Endothelial cell of hepatic sinusoid (primary cell): ENCODE measurements around the gene TMEM87A.
"Not testable (repeated sequence)": the region's sequence is repeated elsewhere in the genome, so short reads cannot be mapped to it uniquely, and the experiment has no call there.

Experiments
- in situ Hi-C: cut with HindIII; loops from 2 replicates; pipeline ENCODE4 v1.10.0; 2017; ENCODE audit warnings: low sequenced_read_pairs

The TMEM87A gene, protein sequence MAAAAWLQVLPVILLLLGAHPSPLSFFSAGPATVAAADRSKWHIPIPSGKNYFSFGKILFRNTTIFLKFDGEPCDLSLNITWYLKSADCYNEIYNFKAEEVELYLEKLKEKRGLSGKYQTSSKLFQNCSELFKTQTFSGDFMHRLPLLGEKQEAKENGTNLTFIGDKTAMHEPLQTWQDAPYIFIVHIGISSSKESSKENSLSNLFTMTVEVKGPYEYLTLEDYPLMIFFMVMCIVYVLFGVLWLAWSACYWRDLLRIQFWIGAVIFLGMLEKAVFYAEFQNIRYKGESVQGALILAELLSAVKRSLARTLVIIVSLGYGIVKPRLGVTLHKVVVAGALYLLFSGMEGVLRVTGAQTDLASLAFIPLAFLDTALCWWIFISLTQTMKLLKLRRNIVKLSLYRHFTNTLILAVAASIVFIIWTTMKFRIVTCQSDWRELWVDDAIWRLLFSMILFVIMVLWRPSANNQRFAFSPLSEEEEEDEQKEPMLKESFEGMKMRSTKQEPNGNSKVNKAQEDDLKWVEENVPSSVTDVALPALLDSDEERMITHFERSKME

DNA sequence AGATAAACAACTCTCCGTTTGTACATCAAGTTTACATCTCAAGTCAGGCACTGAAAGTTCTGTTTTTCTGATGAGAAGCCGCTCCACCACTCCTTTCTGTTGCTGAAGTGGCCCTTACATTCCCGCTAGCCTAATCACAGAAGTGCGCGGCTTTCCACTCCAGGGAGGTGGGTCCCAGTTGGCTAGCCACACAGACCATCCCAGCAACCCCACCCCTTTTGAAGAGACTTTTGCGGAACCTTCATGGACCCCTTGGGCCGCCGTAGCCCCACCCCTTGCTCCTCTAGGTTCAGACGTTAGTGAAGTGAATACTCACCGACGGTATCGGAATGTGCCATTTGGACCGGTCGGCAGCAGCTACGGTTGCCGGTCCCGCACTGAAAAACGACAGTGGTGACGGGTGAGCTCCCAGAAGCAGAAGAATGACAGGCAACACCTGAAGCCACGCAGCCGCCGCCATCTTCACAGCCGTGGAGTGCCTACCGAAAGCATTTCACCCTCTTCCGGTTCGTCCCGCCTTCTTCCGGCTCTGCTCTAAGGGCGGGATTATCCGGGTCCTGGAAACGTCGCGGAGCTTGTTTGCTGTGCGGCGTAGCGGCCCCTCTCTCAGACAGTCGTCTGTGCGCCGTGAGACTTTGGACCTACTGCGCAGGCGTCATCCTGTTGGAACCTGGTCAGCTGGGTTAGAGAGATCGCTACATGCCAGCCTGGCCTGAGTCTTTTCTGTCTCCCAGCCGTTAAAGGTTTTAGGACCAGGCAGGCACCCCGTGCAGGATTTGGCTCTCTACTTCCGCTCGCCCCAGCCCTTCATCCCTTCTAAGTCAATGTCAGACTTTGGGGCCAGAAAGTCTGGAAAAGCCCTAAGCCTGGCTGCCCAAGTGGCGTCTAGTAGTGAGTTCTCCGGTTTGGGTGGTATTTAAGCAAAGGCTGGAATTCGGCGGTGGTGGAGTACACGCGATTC is at the start of gene TMEM87A, which contains the start of gene GANC:
Gene TMEM87A, minus strand, starts transcription at position 495 of the 961 bp plus-strand sequence. Its CDS starts 35 bp downstream, at position 460.
Gene GANC, plus strand, starts transcription at position 263 of the 961 bp plus-strand sequence. CDS start 1,281 bp downstream, outside the sequence.
- in situ Hi-C loops, result no loop called here

DNA sequence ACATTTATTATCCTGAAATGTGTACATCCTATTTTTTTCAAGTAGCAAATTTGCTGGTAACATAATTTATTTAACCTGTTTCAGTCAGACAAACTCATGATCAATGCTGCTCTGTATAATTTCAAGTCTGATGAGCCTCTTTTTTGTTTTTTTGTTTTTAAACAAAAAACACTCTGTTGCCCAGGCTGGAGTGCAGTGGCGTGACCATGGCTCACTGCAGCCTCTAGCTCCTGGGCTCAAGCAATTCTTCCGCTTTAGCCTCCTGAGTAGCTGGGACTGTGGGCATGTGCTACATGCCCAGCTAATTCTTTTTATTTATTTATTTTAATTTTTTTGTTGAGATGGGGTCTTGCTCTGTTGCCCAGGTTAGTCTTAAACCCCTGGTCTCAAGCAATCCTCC is 46.0 kb upstream of the TMEM87A start:
- in situ Hi-C loops, result no loop called here

DNA sequence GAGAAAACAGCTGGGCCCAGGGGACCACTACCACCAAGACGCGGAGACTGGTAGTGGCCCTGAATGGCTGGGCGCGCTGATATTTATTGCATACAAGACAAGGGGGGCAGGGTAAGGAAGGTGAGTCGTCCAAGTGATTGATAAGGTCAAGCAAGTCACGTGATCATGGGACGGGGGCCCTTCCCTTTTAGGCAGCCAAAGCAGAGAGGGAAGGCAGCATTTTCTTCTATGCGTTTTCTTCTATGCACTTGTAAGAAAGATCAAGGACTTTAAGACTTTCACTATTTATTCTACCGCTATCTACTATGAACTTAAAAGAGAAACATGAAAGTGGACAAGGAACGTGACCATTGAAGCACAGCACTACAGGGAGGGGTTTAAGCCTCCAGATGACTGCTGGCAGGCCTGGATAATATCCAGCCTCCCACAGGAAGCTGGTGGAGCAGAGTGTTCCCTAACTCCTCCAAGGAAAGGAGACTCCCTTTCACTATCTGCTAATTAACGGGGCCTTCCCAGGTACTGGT is 43.1 kb upstream of the TMEM87A start:
- in situ Hi-C loops, result not testable (repeated sequence)

DNA sequence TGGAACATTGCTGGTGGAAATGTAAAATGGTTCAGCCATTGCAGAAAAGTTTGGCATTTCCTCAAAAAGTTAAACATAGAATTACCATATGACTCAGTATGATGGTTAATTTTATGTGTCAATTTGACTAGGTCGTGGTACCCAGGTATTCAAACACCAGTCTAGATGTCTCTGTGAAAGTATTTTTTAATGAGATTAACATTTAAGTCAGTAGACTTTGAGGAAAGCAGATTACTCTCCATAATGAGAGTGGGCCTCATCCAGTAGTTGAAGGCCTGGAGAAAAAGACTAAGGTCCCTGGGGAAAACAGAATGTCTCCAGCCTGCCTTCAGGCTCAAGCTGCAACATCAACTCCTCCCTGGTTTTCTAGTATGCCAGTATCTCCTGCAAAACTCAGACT is 42.3 kb upstream of the TMEM87A start:
- in situ Hi-C loops, result no loop called here

DNA sequence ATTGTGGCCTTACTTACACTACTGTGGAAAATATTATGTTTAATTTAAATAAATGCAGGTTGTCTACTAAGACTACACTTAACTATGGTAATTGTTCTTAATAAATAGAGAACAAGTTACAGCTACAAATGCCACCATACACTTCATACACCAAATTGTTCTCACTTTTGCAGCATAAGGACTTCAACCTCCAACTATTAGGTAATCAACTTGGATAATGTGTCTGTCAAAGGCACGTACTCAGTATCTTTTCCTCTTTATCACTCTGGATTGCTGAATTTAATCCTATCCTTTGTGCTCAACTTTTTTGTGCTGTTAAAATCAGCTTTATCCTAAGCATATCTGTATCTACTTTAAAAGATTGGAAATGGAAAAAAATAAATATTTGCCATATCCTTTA is 41.6 kb upstream of the TMEM87A start:
- in situ Hi-C loops, result no loop called here

DNA sequence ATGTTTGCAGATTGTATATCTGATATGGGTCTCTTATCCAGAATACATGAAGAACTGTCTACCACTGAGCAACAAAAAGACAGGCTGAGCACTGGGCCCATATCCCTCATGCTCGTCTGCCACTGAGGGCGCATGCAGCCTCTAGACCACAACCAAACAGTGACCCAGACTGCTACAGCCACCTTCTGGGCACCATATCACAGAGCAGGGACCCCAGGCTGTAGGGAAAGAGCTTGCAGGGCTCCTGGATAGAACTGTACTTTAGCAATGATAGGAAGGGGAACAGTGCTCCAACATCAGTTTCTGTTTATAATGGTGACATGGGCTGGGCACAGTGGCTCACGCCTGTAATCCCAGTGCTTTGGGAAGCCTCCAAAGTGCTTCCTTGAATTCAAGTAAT is 40.2 kb upstream of the TMEM87A start:
- in situ Hi-C loops, result no loop called here

DNA sequence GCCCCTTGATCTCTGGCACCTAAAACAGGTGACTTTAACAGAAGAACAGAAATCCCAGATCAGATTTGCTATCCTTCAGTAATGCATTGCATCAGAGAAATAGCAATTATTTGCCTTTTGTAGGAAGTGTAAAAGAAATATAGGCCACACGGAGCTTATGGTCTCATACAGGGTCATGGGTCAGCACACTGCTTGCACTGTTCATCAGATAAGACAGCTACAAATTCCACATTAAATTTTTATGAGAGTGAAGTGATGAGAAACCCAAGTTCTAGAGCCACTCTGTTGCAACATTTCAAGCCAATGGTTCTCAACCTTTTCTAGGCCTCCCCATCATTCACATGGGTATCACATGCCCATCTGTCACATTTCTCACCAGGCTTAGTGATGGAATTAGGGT is 33.4 kb upstream of the TMEM87A start:
- in situ Hi-C loops, result no loop called here

DNA sequence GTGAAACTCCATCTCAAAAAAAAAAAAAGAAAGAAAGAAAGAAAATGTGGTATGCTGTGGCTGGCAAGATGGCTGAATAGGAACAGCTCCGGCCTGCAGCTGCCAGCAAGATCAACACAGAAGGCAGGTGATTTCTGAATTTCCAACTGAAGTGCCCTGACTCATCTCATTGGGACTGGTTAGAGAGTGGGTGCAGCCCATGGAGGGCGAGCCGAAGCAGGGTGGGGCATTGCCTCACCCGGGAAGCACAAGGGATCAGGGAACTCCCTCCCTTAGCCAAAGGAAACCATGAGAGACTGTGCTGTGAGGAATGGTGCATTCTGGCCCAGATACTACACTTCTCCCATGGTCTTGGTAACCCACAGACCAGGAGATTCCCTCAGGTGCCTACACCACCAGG is 27.8 kb upstream of the TMEM87A start:
- in situ Hi-C loops, result not testable (repeated sequence)

DNA sequence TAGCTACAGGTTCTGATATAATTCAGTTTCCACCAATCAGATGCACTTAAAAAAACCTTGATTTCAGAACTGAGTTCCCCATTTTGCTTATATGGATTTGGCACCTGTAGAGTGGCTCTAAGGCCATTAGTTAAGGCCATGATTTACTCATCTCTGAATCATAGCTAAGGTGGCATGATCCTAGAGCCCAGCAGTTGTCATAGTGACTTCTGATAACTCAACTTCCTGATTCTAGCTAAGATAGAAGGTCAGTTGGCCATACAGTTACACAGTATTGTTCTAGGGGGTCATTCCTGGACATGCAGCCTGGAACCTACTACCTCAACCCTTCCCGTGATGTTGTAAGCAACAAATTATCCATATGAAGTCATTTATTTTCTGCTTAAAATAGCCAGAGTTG is 15.9 kb upstream of the TMEM87A start:
- in situ Hi-C loops, result no loop called here

DNA sequence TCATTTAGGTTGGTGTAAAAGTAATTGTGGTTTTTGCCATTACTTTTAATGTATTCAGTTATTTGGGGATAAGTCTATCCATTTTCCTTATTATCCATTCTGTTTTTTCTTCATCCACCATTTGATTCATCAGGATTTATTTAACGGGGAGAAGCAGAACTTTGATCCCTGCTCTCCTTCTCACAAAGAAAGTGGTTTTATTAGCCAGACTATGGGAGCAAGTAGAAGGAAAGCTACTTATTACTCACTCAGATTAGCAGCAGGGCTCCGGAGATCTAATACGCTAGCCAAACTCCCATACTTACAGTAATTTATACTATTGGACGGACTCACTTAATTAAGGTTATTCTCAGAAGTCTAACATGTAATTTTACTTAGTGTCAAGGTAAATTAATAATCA is 14.7 kb upstream of the TMEM87A start:
- in situ Hi-C loops, result no loop called here

DNA sequence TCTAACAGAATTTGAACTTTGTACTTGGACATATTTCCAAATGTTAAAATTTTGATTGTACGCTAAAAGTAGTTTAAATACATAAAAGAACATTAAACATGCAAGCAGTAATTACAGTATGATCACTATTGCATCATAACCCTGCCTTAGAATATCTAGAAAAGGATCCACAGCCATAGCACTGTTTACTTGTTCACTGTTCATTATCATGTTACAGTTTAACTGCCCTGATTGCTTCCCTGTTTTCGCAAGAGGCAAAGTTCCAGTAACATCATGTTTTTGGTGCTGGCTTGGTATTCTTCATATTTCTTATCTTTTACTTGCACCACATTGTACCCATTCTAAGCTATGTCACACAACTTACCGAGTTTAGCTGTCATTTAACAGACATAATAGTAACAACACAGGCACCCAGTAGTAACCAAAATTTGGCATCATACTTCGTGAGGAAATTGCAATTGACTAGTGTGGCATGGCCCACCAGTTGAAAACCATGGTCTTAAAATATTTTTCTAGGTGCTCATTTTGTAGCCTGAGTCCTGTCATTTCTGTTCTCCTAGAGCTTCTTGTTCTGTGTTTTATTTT is 13.3 kb upstream of the TMEM87A start:
- in situ Hi-C loops, result no loop called here

DNA sequence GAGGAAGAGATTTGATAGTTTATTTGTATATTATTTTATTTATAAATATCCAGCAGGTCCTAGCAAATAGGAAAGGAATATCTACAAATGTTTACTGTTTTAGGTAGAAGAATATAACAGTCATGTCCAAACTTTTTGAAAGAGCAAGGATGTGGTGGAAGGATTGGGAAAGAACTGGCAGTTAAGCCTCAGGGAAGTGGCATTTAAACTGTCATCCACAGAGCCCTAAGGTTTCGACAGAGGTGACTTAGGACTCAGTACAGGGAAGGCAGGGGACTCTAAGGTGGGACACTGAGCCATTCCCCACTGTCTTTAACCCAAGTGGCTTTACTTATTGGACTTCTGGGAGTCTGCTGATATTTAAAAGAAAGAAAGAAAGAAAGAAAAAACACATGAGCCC is 11.8 kb upstream of the TMEM87A start:
- in situ Hi-C loops, result no loop called here

DNA sequence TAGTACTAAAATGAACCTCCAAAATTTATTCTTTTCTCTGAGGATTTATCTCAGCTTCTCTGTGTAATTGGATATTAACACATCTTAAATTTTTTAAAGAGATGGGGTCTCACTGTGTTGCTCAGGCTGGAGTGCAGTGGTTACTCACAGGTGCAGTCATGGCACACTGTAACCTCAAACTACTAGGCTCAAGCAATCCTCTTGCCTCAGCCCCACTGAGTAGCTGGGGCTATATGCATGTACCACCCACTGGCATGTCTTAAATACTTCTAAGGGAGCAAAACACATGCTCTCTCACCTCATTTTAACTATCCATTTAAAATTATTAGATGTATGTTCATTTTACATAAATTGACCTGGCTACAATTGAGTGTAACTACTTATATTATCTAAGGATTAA is 11.3 kb upstream of the TMEM87A start:
- in situ Hi-C loops, result loop anchor here (5.0 kb wide), 2 partner anchors 43 to 83 kb away; no protein-coding TSS in a partner anchor

DNA sequence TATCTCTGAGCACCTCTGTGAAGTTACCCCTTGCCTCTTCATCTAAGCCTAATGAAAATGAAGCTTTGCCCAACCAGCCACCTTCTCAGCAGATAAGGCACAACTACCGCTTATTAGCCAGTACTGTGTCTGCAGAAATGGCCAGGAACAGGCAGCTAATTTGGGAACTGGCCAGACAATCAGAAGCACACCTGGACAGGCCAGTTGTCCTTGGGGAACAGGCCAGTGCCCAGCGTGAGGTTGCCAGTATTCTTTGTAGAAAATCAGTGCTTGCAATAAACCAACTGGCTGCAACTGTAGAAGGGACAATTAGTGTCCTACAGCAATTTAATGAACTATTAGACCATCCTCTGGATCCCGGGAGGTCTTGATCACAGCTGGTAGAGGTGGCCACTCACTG is 10.4 kb upstream of the TMEM87A start:
- in situ Hi-C loops, result loop anchor here (5.0 kb wide), 2 partner anchors 44 to 84 kb away; no protein-coding TSS in a partner anchor

DNA sequence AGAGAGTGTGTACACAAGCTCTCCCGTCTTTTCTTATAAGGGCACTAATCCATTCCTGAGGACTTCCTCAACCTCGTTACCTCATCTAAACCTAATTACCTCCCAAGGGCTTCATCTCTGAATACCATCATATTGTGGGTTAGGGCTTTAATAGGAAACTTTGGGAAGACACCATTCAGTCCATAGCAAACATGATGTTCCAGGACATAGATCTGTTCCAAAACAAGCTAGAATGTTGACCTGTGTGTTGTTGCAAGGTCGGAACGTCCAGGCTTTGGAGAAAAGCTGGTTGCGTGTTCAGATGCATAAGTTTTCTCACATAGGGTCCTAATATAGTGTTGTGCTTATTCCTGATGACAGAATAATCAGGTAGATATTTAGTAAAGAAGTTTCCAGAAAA is 9.7 kb upstream of the TMEM87A start:
- in situ Hi-C loops, result loop anchor here (5.0 kb wide), 2 partner anchors 44 to 84 kb away; no protein-coding TSS in a partner anchor

DNA sequence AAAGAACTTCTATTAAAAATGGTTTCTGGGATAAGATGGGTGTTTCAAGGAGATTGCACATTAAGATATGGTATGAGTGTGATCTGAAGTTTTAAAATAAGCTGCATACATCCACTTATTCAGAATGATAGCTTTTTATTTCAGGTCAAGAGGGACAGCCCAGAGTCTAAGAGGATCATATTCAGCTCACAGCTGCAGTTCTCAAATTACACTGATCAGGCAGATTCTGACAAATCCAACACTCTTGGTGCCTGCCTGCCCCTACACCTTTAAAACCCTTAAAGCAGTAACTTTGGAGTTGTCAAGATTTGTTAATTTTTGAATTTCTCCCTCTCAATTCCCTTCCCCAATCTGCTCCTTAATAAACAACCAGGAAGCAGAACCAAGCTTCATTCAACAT is 9.1 kb upstream of the TMEM87A start:
- in situ Hi-C loops, result loop anchor here (5.0 kb wide), 2 partner anchors 45 to 85 kb away; no protein-coding TSS in a partner anchor

DNA sequence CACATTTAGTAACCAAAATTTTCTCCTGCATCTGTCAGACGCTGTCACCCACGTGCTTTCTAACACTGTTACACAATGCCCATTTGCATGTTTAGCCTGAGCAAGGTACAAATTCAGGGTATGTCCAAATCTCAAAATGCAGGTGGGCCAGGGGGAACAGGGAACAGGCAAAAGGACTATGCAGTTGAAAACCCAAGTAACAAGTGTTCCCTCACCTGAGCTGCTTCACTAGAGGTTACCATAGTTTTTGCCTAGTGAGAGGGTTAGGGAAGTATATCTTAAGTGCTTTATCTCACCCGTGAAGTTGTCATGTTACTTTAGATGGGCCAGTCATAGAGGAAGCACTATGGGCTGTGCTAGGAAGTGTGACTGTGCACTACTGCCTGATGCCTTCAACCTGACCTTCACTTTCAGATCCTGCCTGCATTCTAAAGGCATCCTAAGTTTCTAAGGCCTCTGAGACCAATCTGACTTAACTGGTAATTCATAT is 6.0 kb upstream of the TMEM87A start:
- in situ Hi-C loops, result no loop called here

DNA sequence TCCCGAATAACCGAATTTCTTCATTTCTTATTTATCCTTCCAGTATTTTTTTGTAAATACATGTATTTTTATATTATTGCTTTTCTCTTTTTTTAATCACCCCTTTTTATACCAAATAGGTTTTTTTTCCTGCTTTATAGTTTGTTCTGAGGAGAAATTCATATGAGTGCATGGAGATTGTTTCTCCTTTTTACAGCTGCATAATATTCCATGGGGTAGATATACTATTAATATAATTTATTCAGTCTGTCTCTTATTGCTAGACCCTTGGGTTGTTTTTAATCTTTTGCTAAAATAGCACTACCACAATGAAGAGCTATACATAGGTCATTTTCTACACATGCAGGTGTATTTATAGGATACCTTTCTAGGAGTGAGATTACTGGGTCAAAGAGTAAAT is 3.5 kb upstream of the TMEM87A start:
- in situ Hi-C loops, result no loop called here

DNA sequence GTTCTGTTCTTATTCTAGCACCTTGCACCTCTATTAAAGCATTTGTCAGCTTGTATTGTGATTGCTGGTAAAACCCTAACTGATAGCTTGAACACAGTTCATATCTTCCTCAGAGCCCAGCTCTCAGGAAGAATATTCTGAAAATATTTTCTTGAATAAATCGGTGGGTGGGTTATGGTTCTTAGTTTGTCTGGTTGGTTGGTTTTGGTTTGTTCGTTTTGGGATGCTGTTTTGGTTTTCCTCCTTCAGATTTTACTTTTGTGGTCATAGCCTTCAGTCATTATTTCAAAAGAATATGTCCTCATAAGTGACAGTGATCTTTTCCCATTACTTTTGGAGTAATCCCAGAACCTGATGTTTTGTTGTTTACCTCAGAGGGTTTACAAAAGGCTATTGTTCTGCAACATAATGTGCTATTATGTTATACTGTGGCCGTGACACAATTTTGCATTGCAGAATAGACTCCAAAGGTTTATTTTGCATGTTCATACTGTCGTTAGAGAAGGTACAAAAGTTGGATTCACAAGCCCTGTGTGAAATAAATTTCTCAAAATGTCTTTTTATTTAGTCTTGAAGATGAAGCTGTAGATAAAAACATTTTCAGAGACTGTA is 2.7 kb upstream of the TMEM87A start:
- in situ Hi-C loops, result no loop called here

DNA sequence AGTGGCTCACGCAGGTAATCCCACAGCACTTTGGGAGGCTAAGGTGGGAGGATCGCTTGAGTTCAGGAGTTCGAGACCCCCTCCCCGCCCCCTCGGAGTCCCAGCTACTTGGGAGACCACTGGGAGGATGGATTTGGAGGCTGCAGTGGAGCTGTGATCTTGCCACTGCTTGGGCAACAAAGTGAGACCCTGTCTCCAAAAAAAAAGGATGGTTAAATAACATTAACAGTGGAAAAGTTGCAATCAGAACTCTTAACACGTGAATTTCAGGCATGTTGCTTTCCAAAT is 1.4 kb upstream of the TMEM87A start:
- in situ Hi-C loops, result no loop called here
